Pancreas (tissue), 10 donors: ENCODE measurements around the gene THYN1. TPM values are rescaled to one million over a fixed set of nuclear protein-coding genes. Genes with fewer than 3 reads are reported as not detected.

Experiments used
- ATAC-seq, 4 donors: fragments of 200-7000 bp; cut with Tn5 transposase; one replicate each; pipeline versions ENCODE4 v1.8.0 to v1.9.1; 2020; ENCODE audit warnings: mild to moderate bottlenecking in 4 of 4, moderate library complexity in 4 of 4
- DNase-seq, 6 donors: peaks; one replicate each; pipeline ENCODE4 v3.0.0-alpha.2; 2020
- FAIRE-seq: peaks from 2 replicates; lab custom pipeline; 2012; peaks lifted over from hg19 to GRCh38; lab: Jason Lieb, UNC
- H3K27ac ChIP-seq, 4 donors: fragments of 200-600 bp; sonication (generic); 1 replicate in 3 of 4; 2 replicates in 1 of 4; pipeline versions ENCODE4 v1.5.0 to v1.8.0; 2020
- H3K27me3 ChIP-seq, 4 donors: fragments of 200-600 bp; one replicate each; pipeline ENCODE4 v1.8.0; 2021
- H3K36me3 ChIP-seq, 3 donors: fragments of 200-600 bp; sonication (generic) in 1 of 3; one replicate each; pipeline versions ENCODE4 v1.5.0 to v1.8.0; 2020 to 2021
- H3K4me1 ChIP-seq, 3 donors: fragments of 200-600 bp; one replicate each; pipeline ENCODE4 v1.8.0; 2021
- H3K4me3 ChIP-seq, 4 donors: fragments of 200-600 bp; sonication (generic) in 2 of 4; one replicate each; pipeline versions ENCODE4 v1.5.0 to v1.8.0; 2020 to 2021
- H3K9me3 ChIP-seq, 4 donors: fragments of 200-600 bp; one replicate each; pipeline ENCODE4 v1.8.0; 2021
- WGBS, 2 donors: extraction: QIAGEN DNeasy Blood & Tissue Kit; methylation state at CpG; one replicate each; pipeline ENCODE4 v1.1.7; 2013; 5-methylcytosine and 5-hydroxymethylcytosine counted together
- intact Hi-C, 3 donors: fragments of 100-400 bp; cut with DNase I; formaldehyde crosslinking; loops; one replicate each; pipeline versions ENCODE4 v1.11.1 to v1.14.2; 2022
- polyA plus RNA-seq, 2 donors: library from polyadenylated mRNA; stranded (reverse); fragments of 200-250 nt; gene quantifications; one replicate each; pipeline ENCODE4 v1.2.3, GENCODE V29; 2013
- total RNA-seq, 6 donors: library from RNA; stranded (reverse); fragmentation: NEBNext Ultra II Directional in 4 of 6; extraction: Animal tissue kit (Norgen Biotek cat#: 25700) in 4 of 6; gene quantifications; one replicate each; pipeline versions ENCODE4 v1.2.1 to v1.2.4, GENCODE V29; 2021 to 2023
- TF ChIP-seq, protein P1 (sequence below), 4 donors: fragments of 200-600 bp; sonication (generic) in 3 of 4; IDR thresholded peaks; one replicate each; pipeline versions ENCODE4 v1.5.0 to v1.8.0; 2021; ENCODE audit warnings: antibody characterized with exemption in 4 of 4
- donor health status: healthy with polysubstance abuse.
- donor health status: DM: no; HTN: no; CAD: no; lungs with moderate emphysema.
- donor health status: DM: no; HTN: no; CAD: no.
- donor health status: control.
- donor health status: control.
- donor health status: Bipolar disorder and iron deficiency.
- donor health status: DM: yes; HTN: yes; CAD: no.
- donor health status: DM: no; HTN: no; CAD: no.
- donor health status: DM: no; HTN: no; CAD: no.
- donor health status: DM: yes; HTN: yes; CAD: no.

Gene THYN1
- total and polyA plus RNA-seq, 8 donors = 10.3 to 50.0 (median 17.5) TPM

GRCh38 chr11:134275188-134275533 is 22.0 kb upstream of the THYN1 start:
- H3K27ac ChIP-seq = no peak overlapping the region
- H3K4me3 ChIP-seq = no peak overlapping the region
- intact Hi-C loops = no loop called here
- 29 to 31% methylated on average over 5 of the region's 5 CpGs for WGBS, 2 donors
- H3K27me3 ChIP-seq = peaks cover 0 to 45% (median 24%) of the 10 kb centered on the region in 4 donors
- peaks cover 0 to 8% (median 0%) of the 10 kb centered on the region in 3 donors for H3K4me1 ChIP-seq
- DNase-seq (no peak), FAIRE-seq (no peak), ATAC-seq (no peak)
- no peaks in the 10 kb centered on the region for H3K36me3 ChIP-seq
- no peaks in the 10 kb centered on the region for H3K9me3 ChIP-seq
- TF ChIP-seq, protein P1, sequence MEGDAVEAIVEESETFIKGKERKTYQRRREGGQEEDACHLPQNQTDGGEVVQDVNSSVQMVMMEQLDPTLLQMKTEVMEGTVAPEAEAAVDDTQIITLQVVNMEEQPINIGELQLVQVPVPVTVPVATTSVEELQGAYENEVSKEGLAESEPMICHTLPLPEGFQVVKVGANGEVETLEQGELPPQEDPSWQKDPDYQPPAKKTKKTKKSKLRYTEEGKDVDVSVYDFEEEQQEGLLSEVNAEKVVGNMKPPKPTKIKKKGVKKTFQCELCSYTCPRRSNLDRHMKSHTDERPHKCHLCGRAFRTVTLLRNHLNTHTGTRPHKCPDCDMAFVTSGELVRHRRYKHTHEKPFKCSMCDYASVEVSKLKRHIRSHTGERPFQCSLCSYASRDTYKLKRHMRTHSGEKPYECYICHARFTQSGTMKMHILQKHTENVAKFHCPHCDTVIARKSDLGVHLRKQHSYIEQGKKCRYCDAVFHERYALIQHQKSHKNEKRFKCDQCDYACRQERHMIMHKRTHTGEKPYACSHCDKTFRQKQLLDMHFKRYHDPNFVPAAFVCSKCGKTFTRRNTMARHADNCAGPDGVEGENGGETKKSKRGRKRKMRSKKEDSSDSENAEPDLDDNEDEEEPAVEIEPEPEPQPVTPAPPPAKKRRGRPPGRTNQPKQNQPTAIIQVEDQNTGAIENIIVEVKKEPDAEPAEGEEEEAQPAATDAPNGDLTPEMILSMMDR (IDR thresholded peaks at IDR 0.05) = no peak

DNA sequence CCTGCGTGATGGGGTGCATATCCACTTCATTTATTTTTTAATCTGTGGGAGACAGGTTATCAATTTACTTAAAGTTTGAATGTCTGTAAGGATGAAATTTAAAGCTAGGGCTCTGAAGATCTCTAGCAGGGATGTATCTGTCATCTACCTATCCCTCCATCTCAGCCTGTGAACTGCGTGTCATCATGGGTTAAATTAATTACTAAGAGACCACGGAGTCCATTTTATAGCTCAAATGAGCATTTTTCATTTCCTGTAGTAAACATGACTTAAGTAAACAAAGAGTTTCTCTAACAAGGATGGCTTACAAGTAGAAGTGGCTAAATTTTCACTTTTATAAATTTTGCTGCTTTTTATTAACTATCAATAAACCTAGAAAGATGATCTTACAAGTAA is 20.2 kb upstream of the THYN1 start:
- peaks cover 0 to 45% (median 24%) of the 10 kb centered on the region in 4 donors for H3K27me3 ChIP-seq
- no peaks in the 10 kb centered on the region for H3K36me3 ChIP-seq
- 29 to 33% methylated on average over 3 of the region's 3 CpGs for WGBS, 2 donors
- H3K27ac ChIP-seq = no peak overlapping the region
- intact Hi-C loops = no loop called here
- DNase-seq (no peak), ATAC-seq (no peak), FAIRE-seq (no peak)
- H3K4me1 ChIP-seq = peaks cover 0 to 8% (median 0%) of the 10 kb centered on the region in 3 donors
- H3K4me3 ChIP-seq = no peak overlapping the region
- TF ChIP-seq, protein P1 (IDR thresholded peaks at IDR 0.05) = no peak
- H3K9me3 ChIP-seq = no peaks in the 10 kb centered on the region

- Histone ChIP-seq H3K4me1 (peaks cover 0 to 8% (median 0%) of the 10 kb centered on the region in 3 donors), H3K4me3 (no peak overlapping the region), H3K36me3 (no peaks in the 10 kb centered on the region), H3K27ac (no peak overlapping the region), H3K9me3 (no peaks in the 10 kb centered on the region), H3K27me3 (peaks cover 0 to 42% (median 24%) of the 10 kb centered on the region in 4 donors)
- TF ChIP-seq, protein P1 (IDR thresholded peaks at IDR 0.05) = no peak
- ATAC-seq = peak in 1 of 4 donors; percentile 22
- intact Hi-C loops = no loop called here
- no peak for DNase-seq
- WGBS, 2 donors = 27 to 34% methylated on average over 18 of the region's 18 CpGs
- FAIRE-seq = no peak
These were observed 19.5 kb upstream of the THYN1 start for GRCh38 chr11:134272381-134273316.

DNA sequence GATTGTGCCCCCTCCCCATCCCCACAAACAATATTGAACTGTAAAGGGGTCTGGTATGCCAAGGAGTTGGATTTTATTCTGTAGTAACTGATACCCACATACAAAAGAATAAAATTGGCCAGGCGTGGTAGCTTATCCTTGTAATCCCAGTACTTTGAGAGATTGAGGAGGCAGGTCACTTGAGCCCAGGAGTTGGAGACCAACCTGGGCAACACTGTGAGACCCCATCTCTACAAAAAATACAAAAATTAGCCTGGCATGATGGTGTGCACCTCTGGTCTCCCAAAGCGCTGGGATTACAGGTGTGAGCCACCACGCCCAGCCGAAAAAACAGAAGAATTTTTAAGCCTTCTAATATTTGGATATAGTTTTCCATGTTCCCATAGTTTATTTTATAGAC is 18.8 kb upstream of the THYN1 start:
- WGBS, 2 donors = 80 to 94% methylated on average over 4 of the region's 4 CpGs
- no peak overlapping the region for H3K27ac ChIP-seq
- DNase-seq (no peak), ATAC-seq (no peak), FAIRE-seq (no peak)
- H3K4me3 ChIP-seq = no peak overlapping the region
- no peaks in the 10 kb centered on the region for H3K36me3 ChIP-seq
- H3K27me3 ChIP-seq = peaks cover 0 to 40% (median 21%) of the 10 kb centered on the region in 4 donors
- no peaks in the 10 kb centered on the region for H3K9me3 ChIP-seq
- TF ChIP-seq, protein P1 (IDR thresholded peaks at IDR 0.05) = no peak
- intact Hi-C loops = no loop called here
- peaks cover 0 to 7% (median 0%) of the 10 kb centered on the region in 3 donors for H3K4me1 ChIP-seq

DNA sequence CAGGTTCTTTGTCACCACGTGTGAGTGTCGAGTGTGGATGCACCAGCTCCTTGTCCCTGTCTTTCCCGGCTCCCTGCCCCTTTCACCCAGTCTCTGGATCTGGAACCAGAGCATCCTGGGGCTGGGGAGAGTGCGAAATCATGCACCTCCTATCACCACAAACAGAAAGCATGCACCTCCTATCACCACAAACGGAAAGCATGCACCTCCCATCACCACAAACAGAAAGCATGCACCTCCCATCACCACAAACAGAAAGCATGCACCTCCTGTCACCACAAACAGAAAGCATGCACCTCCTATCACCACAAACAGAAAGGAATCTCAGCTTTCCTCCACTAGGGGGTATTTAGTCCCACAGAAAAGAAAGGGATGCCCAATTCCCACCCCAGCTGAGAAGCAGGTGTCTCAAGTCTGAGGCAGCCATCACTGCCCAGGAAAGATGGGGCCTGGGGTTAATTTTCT is 17.1 kb upstream of the THYN1 start:
- intact Hi-C loops = no loop called here
- H3K27me3 ChIP-seq = peaks cover 0 to 23% (median 12%) of the 10 kb centered on the region in 4 donors

More for the DNA sequence above, 17.1 kb upstream of the THYN1 start:
- ATAC-seq (no peak), DNase-seq (no peak), FAIRE-seq (no peak)
- H3K27ac ChIP-seq = no peak overlapping the region
- H3K36me3 ChIP-seq = no peaks in the 10 kb centered on the region
- WGBS, 2 donors = 29% methylated on average over 5 of the region's 5 CpGs
- TF ChIP-seq, protein P1 (IDR thresholded peaks at IDR 0.05) = no peak
- no peak overlapping the region for H3K4me3 ChIP-seq
- no peaks in the 10 kb centered on the region for H3K4me1 ChIP-seq
- H3K9me3 ChIP-seq = no peaks in the 10 kb centered on the region
